ENCODE results near the gene PCDHB6.
"Not testable (repeated sequence)": the region's sequence is repeated elsewhere in the genome, so short reads cannot be mapped to it uniquely, and the experiment has no call there.

Gene PCDHB6

GRCh38 chr5:141149812-141150211 lies at the start of gene PCDHB6:
TSS of gene PCDHB6 (plus strand) at chr5:141150057. CDS start at chr5:141150258, 201 bp downstream.
- no peak for DNase-seq (ENCODE audit: low spot score)

- no peak for DNase-seq (ENCODE audit: low spot score)
Measured at GRCh38 chr5:141100243-141100805, 49.5 kb upstream of the PCDHB6 start, which contains the start of gene PCDHB3. TSS of gene PCDHB3 (plus strand) at chr5:141100473. CDS start at chr5:141100650, 177 bp downstream.

GRCh38 chr5:141101059-141101458 lies 48.8 kb upstream of the PCDHB6 start:
- no peak for DNase-seq (ENCODE audit: low spot score)

GRCh38 chr5:141102070-141102469 lies 47.8 kb upstream of the PCDHB6 start:
- not testable (repeated sequence) for DNase-seq (ENCODE audit: low spot score)

GRCh38 chr5:141102471-141102870 lies 47.4 kb upstream of the PCDHB6 start:
- DNase-seq (ENCODE audit: low spot score) = not testable (repeated sequence)

GRCh38 chr5:141105350-141105749 lies 44.5 kb upstream of the PCDHB6 start:
- no peak for DNase-seq (ENCODE audit: low spot score)

- DNase-seq (ENCODE audit: low spot score) = no peak
Measured at GRCh38 chr5:141119250-141119649, 30.6 kb upstream of the PCDHB6 start.

GRCh38 chr5:141121563-141121962 lies 28.3 kb upstream of the PCDHB6 start, which contains the start of gene PCDHB4:
TSS of gene PCDHB4 (plus strand) at chr5:141121818. CDS start at chr5:141121999, 181 bp downstream.
- no peak for DNase-seq (ENCODE audit: low spot score)

GRCh38 chr5:141121985-141122384 lies 27.9 kb upstream of the PCDHB6 start:
- DNase-seq (ENCODE audit: low spot score) = no peak

- not testable (repeated sequence) for DNase-seq (ENCODE audit: low spot score)
Measured at GRCh38 chr5:141123396-141124135, 26.3 kb upstream of the PCDHB6 start.

GRCh38 chr5:141127305-141127704 lies 22.6 kb upstream of the PCDHB6 start:
- no peak for DNase-seq (ENCODE audit: low spot score)

- no peak for DNase-seq (ENCODE audit: low spot score)
Measured at GRCh38 chr5:141135030-141135717, 14.7 kb upstream of the PCDHB6 start, which contains the start of gene PCDHB5. TSS of gene PCDHB5 (plus strand) at chr5:141135206. CDS start at chr5:141135435, 229 bp downstream.

GRCh38 chr5:141135718-141136266 lies 14.1 kb upstream of the PCDHB6 start:
- no peak for DNase-seq (ENCODE audit: low spot score)

GRCh38 chr5:141137346-141137745 lies 12.5 kb upstream of the PCDHB6 start:
- DNase-seq (ENCODE audit: low spot score) = not testable (repeated sequence)

- DNase-seq (ENCODE audit: low spot score) = no peak
Measured at GRCh38 chr5:141150224-141150992, 551 bp downstream of the PCDHB6 start.

GRCh38 chr5:141150993-141151325 lies 1.1 kb downstream of the PCDHB6 start:
- no peak for DNase-seq (ENCODE audit: low spot score)

GRCh38 chr5:141151632-141152031 lies 1.8 kb downstream of the PCDHB6 start:
- DNase-seq (ENCODE audit: low spot score) = not testable (repeated sequence)

- DNase-seq (ENCODE audit: low spot score) = not testable (repeated sequence)
Measured at GRCh38 chr5:141152096-141152495, 2.2 kb downstream of the PCDHB6 start.

GRCh38 chr5:141155540-141156374 lies 5.9 kb downstream of the PCDHB6 start:
- DNase-seq (ENCODE audit: low spot score) = no peak

- DNase-seq (ENCODE audit: low spot score) = not testable (repeated sequence)
Measured at GRCh38 chr5:141157356-141157755, 7.5 kb downstream of the PCDHB6 start.

GRCh38 chr5:141157901-141158300 lies 8.0 kb downstream of the PCDHB6 start:
- not testable (repeated sequence) for DNase-seq (ENCODE audit: low spot score)
